H9 (cell line): Measurements from ENCODE around the gene DCUN1D4. TPM values are rescaled to one million over a fixed set of nuclear protein-coding genes. Genes with fewer than 3 reads are reported as not detected.

Experiments used
- DNase-seq: peaks from one replicate; pipeline ENCODE4 v3.0.0-alpha.2; 2017
- H2AFZ ChIP-seq: one replicate; pipeline ENCODE4 v1.6.1; 2013; ENCODE audit warnings: mild to moderate bottlenecking, low read length, control low read depth, moderate library complexity
- H2AK5ac ChIP-seq: 2 replicates; pipeline ENCODE4 v1.6.1; 2013; ENCODE audit warnings: low read length, control low read depth, mixed read lengths; ENCODE audit not compliant: insufficient read length
- H2BK120ac ChIP-seq: one replicate; pipeline ENCODE4 v1.6.1; 2013; ENCODE audit warnings: low read depth, mild to moderate bottlenecking, low read length, control low read depth, inconsistent platforms; ENCODE audit not compliant: poor library complexity, severe bottlenecking
- H2BK12ac ChIP-seq: 2 replicates; pipeline ENCODE4 v1.6.1; 2013; ENCODE audit warnings: low read length, control low read depth, mixed read lengths, low read depth; ENCODE audit not compliant: insufficient read length
- H2BK15ac ChIP-seq: 2 replicates; pipeline ENCODE4 v1.6.1; 2013; ENCODE audit warnings: low read depth, low read length, control low read depth
- H2BK20ac ChIP-seq: one replicate; pipeline ENCODE4 v1.6.1; 2013; ENCODE audit warnings: low read depth, mild to moderate bottlenecking, low read length, control low read depth, inconsistent platforms; ENCODE audit not compliant: poor library complexity, severe bottlenecking
- H2BK5ac ChIP-seq: 2 replicates; pipeline ENCODE4 v1.6.1; 2013; ENCODE audit warnings: low read length, control low read depth, mixed read lengths; ENCODE audit not compliant: insufficient read length
- H3K14ac ChIP-seq: 2 replicates; pipeline ENCODE4 v1.6.1; 2013; ENCODE audit warnings: low read length, control low read depth; ENCODE audit not compliant: insufficient read depth
- H3K18ac ChIP-seq: 2 replicates; pipeline ENCODE4 v1.6.1; 2013; ENCODE audit warnings: low read depth, mild to moderate bottlenecking, mixed read lengths, low read length, control low read depth; ENCODE audit not compliant: insufficient read length
- H3K23ac ChIP-seq: 2 replicates; pipeline ENCODE4 v1.6.1; 2013; ENCODE audit warnings: low read length, control low read depth, mixed read lengths, low read depth; ENCODE audit not compliant: insufficient read length
- H3K23me2 ChIP-seq: 2 replicates; pipeline ENCODE4 v1.6.1; 2013; ENCODE audit warnings: low read depth, mild to moderate bottlenecking, mixed read lengths, low read length, control low read depth; ENCODE audit not compliant: insufficient read length, poor library complexity, severe bottlenecking
- H3K27ac ChIP-seq: 2 replicates; pipeline ENCODE4 v1.5.1; 2013; ENCODE audit warnings: low read length, control low read depth, mixed read lengths, low read depth; ENCODE audit not compliant: insufficient read length
- H3K27me3 ChIP-seq: 2 replicates; pipeline ENCODE4 v1.6.1; 2013; ENCODE audit warnings: low read length, control low read depth, inconsistent platforms; ENCODE audit not compliant: insufficient read depth
- H3K4ac ChIP-seq: 2 replicates; pipeline ENCODE4 v1.6.1; 2013; ENCODE audit warnings: low read depth, mild to moderate bottlenecking, control low read depth, inconsistent platforms, low read length, moderate library complexity
- H3K4me1 ChIP-seq: 2 replicates; pipeline ENCODE4 v1.6.1; 2013; ENCODE audit warnings: low read length, control low read depth, inconsistent platforms; ENCODE audit not compliant: insufficient read depth
- H3K4me2 ChIP-seq: 2 replicates; pipeline ENCODE4 v1.6.1; 2013; ENCODE audit warnings: low read length, control low read depth, mixed read lengths; ENCODE audit not compliant: insufficient read length, insufficient read depth
- H3K56ac ChIP-seq: 2 replicates; pipeline ENCODE4 v1.6.1; 2013; ENCODE audit warnings: low read depth, mild to moderate bottlenecking, mixed read lengths, low read length, control low read depth; ENCODE audit not compliant: insufficient read length
- H3K79me1 ChIP-seq: 2 replicates; pipeline ENCODE4 v1.6.1; 2013; ENCODE audit warnings: low read depth, mild to moderate bottlenecking, moderate library complexity, low read length, control low read depth, inconsistent platforms; ENCODE audit not compliant: insufficient read depth, poor library complexity, severe bottlenecking
- H3K79me2 ChIP-seq: 2 replicates; pipeline ENCODE4 v1.6.1; 2013; ENCODE audit warnings: low read length, control low read depth, inconsistent platforms; ENCODE audit not compliant: insufficient read depth
- H3K9ac ChIP-seq: 2 replicates; pipeline ENCODE4 v1.6.1; 2013; ENCODE audit warnings: low read length, control low read depth, mixed read lengths; ENCODE audit not compliant: insufficient read length; ENCODE audit errors: extremely low read depth
- H3K9me3 ChIP-seq: one replicate; pipeline ENCODE4 v1.6.1; 2013; ENCODE audit warnings: low read depth, low read length, inconsistent platforms; ENCODE audit not compliant: control insufficient read depth
- H3T11ph ChIP-seq: one replicate; pipeline ENCODE4 v1.6.1; 2013; ENCODE audit warnings: mild to moderate bottlenecking, low read length, control low read depth, inconsistent platforms
- H4K20me1 ChIP-seq: one replicate; pipeline ENCODE4 v1.6.1; 2013; ENCODE audit not compliant: control insufficient read depth, insufficient read length, insufficient read depth
- H4K5ac ChIP-seq: 2 replicates; pipeline ENCODE4 v1.6.1; 2013; ENCODE audit warnings: low read depth, mild to moderate bottlenecking, mixed read lengths, low read length, control low read depth; ENCODE audit not compliant: insufficient read length
- H4K8ac ChIP-seq: replicated peaks from 2 replicates; pipeline ENCODE4 v1.6.1; 2013; ENCODE audit warnings: low read length, control low read depth, mixed read lengths, low read depth; ENCODE audit not compliant: insufficient read length
- H4K91ac ChIP-seq: 2 replicates; pipeline ENCODE4 v1.6.1; 2013; ENCODE audit warnings: low read depth, mild to moderate bottlenecking, moderate library complexity, mixed read lengths, low read length, control low read depth; ENCODE audit not compliant: insufficient read length
- H3K27ac Mint-ChIP-seq, 3 experiments: 2 replicates in 2 of 3; 3 replicates in 1 of 3; pipeline ENCODE4 v1.8.0; 2020 to 2021; ENCODE audit warnings: mixed read lengths in 3 of 3, mild to moderate bottlenecking in 1 of 3, moderate library complexity in 1 of 3
- H3K27me3 Mint-ChIP-seq: 2 replicates; pipeline ENCODE4 v1.8.0; 2021; ENCODE audit warnings: low read depth, mild to moderate bottlenecking, moderate library complexity, mixed read lengths
- H3K36me3 Mint-ChIP-seq, 3 experiments: 2 replicates in 2 of 3; 3 replicates in 1 of 3; pipeline ENCODE4 v1.8.0; 2020 to 2021; ENCODE audit warnings: low read depth in 3 of 3, mixed read lengths in 3 of 3; ENCODE audit not compliant: insufficient read depth in 1 of 3
- H3K4me1 Mint-ChIP-seq, 2 experiments: 2 replicates each; pipeline ENCODE4 v1.8.0; 2020; ENCODE audit warnings: mixed read lengths in 2 of 2
- H3K4me3 Mint-ChIP-seq, 2 experiments: 2 replicates in 1 of 2; 3 replicates in 1 of 2; pipeline ENCODE4 v1.8.0; 2020 to 2021; ENCODE audit warnings: mild to moderate bottlenecking in 2 of 2, mixed read lengths in 2 of 2, moderate library complexity in 1 of 2
- H3K9me3 Mint-ChIP-seq, 2 experiments: 2 replicates in 1 of 2; 3 replicates in 1 of 2; pipeline ENCODE4 v1.8.0; 2020; ENCODE audit warnings: mild to moderate bottlenecking in 2 of 2, mixed read lengths in 2 of 2, moderate library complexity in 1 of 2
- CTCF ChIP-seq: fragments of 200-600 bp; sonication (generic); conservative IDR thresholded peaks from 3 replicates; pipeline ENCODE4 v1.8.0; 2021; ENCODE audit warnings: antibody characterized with exemption, mild to moderate bottlenecking
- WGBS: extraction: QIAGEN DNeasy Blood & Tissue Kit; methylation state at CpG from one replicate; pipeline ENCODE4 v1.1.7; 2013; ENCODE audit warnings: missing lambda C conversion rate, low lambda C conversion rate, mixed read lengths; ENCODE audit not compliant: insufficient read length; ENCODE audit errors: extremely low coverage; 5-methylcytosine and 5-hydroxymethylcytosine counted together
- total RNA-seq: library from RNA; stranded (reverse); gene quantifications from 2 replicates; pipeline ENCODE4 v1.2.1, GENCODE V29; 2021

DCUN1D4 gene
- total RNA-seq, 1 experiment from 2014 or later: 46.7 TPM

GRCh38 chr4:51867689-51868448, 24.9 kb downstream of the DCUN1D4 start:
- H3K23ac ChIP-seq: no peak overlapping the region
- no peaks in the 10 kb centered on the region for H3K9me3 ChIP-seq
- Mint-ChIP-seq H3K4me3 (no peak overlapping the region), H3K36me3 (peaks cover 34 to 60% (median 52%) of the 10 kb centered on the region in 3 experiments; a peak in 6 of 7 replicates), H3K9me3 (no peaks in the 10 kb centered on the region; a peak in 1 of 5 replicates), H3K4me1 (no peaks in the 10 kb centered on the region), H3K27me3 (no peaks in the 10 kb centered on the region), H3K27ac (no peak overlapping the region)
- no peak for DNase-seq
- H3K4me1 ChIP-seq: no peaks in the 10 kb centered on the region
- no peak overlapping the region for H2AFZ ChIP-seq
- H2BK5ac ChIP-seq: no peak overlapping the region
- no CpG with 5 or more reads among the region's 16 CpGs for WGBS
- no peak overlapping the region for H4K8ac ChIP-seq
- no peak overlapping the region for H3K18ac ChIP-seq
- no peak for TF ChIP-seq CTCF
- no peak overlapping the region for H2AK5ac ChIP-seq
- no peak overlapping the region for H4K91ac ChIP-seq
- H3K27me3 ChIP-seq: no peaks in the 10 kb centered on the region
- no peak overlapping the region for H2BK120ac ChIP-seq
- H3K4ac ChIP-seq: no peak overlapping the region
- H2BK15ac ChIP-seq: no peak overlapping the region
- H3K23me2 ChIP-seq: no peaks in the 10 kb centered on the region
- no peak overlapping the region for H3T11ph ChIP-seq
- H3K27ac ChIP-seq: no peak overlapping the region
- no peak overlapping the region for H4K5ac ChIP-seq
- H2BK12ac ChIP-seq: no peak overlapping the region
- H3K79me1 ChIP-seq: no peaks in the 10 kb centered on the region
- H3K9ac ChIP-seq: no peak overlapping the region
- H3K56ac ChIP-seq: no peak overlapping the region
- no peak overlapping the region; the same call in 1 of the 2 replicates for H3K14ac ChIP-seq
- H3K4me2 ChIP-seq: no peak overlapping the region
- H4K20me1 ChIP-seq: no peaks in the 10 kb centered on the region
- H2BK20ac ChIP-seq: no peak overlapping the region
- H3K79me2 ChIP-seq: no peaks in the 10 kb centered on the region
